Neural progenitor cell (in vitro differentiated cells): ENCODE results near the gene GPRC6A. TPM values are rescaled to one million over a fixed set of nuclear protein-coding genes. Genes with fewer than 3 reads are reported as not detected.

Experiments
- DNase-seq: peaks from one replicate; pipeline ENCODE4 v3.0.0-alpha.2; 2016; ENCODE audit warnings: low spot score
- H2AFZ ChIP-seq: fragments of 200-600 bp; sonication (generic); replicated peaks from 2 replicates; pipeline ENCODE4 v1.6.1; 2016; ENCODE audit warnings: antibody characterized with exemption
- H3F3A ChIP-seq: fragments of 200-600 bp; sonication (generic); 2 replicates; pipeline ENCODE4 v1.6.1; 2016; ENCODE audit warnings: antibody characterized with exemption, low read depth
- H3K27ac ChIP-seq: fragments of 200-600 bp; sonication (generic); 2 replicates; pipeline ENCODE4 v1.5.1; 2016; ENCODE audit warnings: mild to moderate bottlenecking
- H3K27me3 ChIP-seq: fragments of 200-600 bp; sonication (generic); 2 replicates; pipeline ENCODE4 v1.6.1; 2016; ENCODE audit warnings: mild to moderate bottlenecking, moderate library complexity
- H3K36me3 ChIP-seq: fragments of 200-600 bp; sonication (generic); 2 replicates; pipeline ENCODE4 v1.5.1; 2016
- H3K4me1 ChIP-seq: fragments of 200-600 bp; sonication (generic); 2 replicates; pipeline ENCODE4 v1.6.1; 2016; ENCODE audit warnings: mixed run types
- H3K4me2 ChIP-seq: fragments of 200-600 bp; sonication (generic); 2 replicates; pipeline ENCODE4 v1.6.1; 2016
- H3K4me3 ChIP-seq: fragments of 200-600 bp; sonication (generic); 2 replicates; pipeline ENCODE4 v1.5.1; 2016
- H3K79me2 ChIP-seq: fragments of 200-600 bp; sonication (generic); 2 replicates; pipeline ENCODE4 v1.6.1; 2016; ENCODE audit warnings: low read depth
- H3K9ac ChIP-seq: fragments of 200-600 bp; sonication (generic); 2 replicates; pipeline ENCODE4 v1.6.1; 2016
- H3K9me3 ChIP-seq: fragments of 200-600 bp; sonication (generic); 2 replicates; pipeline ENCODE4 v1.5.1; 2016; ENCODE audit warnings: low read depth
- H4K20me1 ChIP-seq: fragments of 200-600 bp; sonication (generic); 2 replicates; pipeline ENCODE4 v1.6.1; 2016; ENCODE audit warnings: low read depth
- H3K27ac Mint-ChIP-seq: 3 replicates; pipeline ENCODE4 v1.8.0; 2021; ENCODE audit warnings: mixed read lengths
- H3K27me3 Mint-ChIP-seq: 2 replicates; pipeline ENCODE4 v1.8.0; 2022; ENCODE audit warnings: low read depth, mild to moderate bottlenecking, inconsistent platforms, moderate library complexity, mixed read lengths; ENCODE audit not compliant: insufficient read depth
- H3K36me3 Mint-ChIP-seq: 3 replicates; pipeline ENCODE4 v1.8.0; 2021; ENCODE audit warnings: mixed read lengths
- H3K4me1 Mint-ChIP-seq: 3 replicates; pipeline ENCODE4 v1.8.0; 2021; ENCODE audit warnings: mixed read lengths
- H3K4me3 Mint-ChIP-seq: 3 replicates; pipeline ENCODE4 v1.8.0; 2021; ENCODE audit warnings: mild to moderate bottlenecking, moderate library complexity, mixed read lengths
- H3K9me3 Mint-ChIP-seq: 3 replicates; pipeline ENCODE4 v1.8.0; 2020; ENCODE audit warnings: mixed read lengths
- EZH2 ChIP-seq: fragments of 200-600 bp; sonication (generic); IDR thresholded peaks from 2 replicates; pipeline ENCODE4 v1.6.1; 2017; ENCODE audit warnings: antibody characterized with exemption, mild to moderate bottlenecking, moderate library complexity
- EZH2phosphoT487 ChIP-seq: fragments of 200-600 bp; sonication (generic); IDR thresholded peaks from 2 replicates; pipeline ENCODE4 v1.6.1; 2017; ENCODE audit warnings: antibody characterized with exemption
- total RNA-seq: library from RNA; depleted of rRNA; stranded (reverse); fragments of >200 nt; gene quantifications from 2 replicates; pipeline ENCODE4 v1.2.3, GENCODE V29; 2015; ENCODE audit warnings: low replicate concordance
- TF ChIP-seq, protein P1 (sequence below): fragments of 200-600 bp; sonication (generic); IDR thresholded peaks from 2 replicates; pipeline ENCODE4 v1.5.1; 2017; ENCODE audit warnings: antibody characterized with exemption, mild to moderate bottlenecking

The GPRC6A gene
- total RNA-seq, 1 donor from 2014 or later, result not detected

DNA sequence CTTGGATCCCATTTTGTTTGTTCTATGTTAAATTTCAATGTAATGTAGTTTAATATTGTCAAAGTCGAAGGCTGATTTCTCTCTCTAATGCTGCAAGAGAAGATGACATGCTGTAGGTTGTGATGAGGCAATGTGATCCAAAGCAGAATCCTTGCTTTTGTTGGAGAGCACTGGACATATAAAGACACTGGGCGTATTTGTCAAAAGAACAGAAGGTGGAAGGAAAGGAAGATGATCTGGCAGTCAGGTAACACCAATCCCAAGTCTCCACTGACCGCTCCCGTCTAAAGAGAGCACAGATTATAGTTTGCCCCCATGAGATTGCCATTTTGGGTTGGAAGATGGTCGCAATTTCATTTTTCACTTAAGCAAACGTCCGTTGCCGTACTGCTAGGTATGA lies 47.2 kb upstream of the GPRC6A start:
- H3K27me3 ChIP-seq, result peaks cover 81% of the 10 kb centered on the region
- no peak for DNase-seq
- peaks cover 8% of the 10 kb centered on the region for H3K4me1 ChIP-seq
- H4K20me1 ChIP-seq, result peaks cover 7% of the 10 kb centered on the region
- TF ChIP-seq EZH2 (no peak), EZH2phosphoT487 (peak; percentile 41)
- TF ChIP-seq, protein P1, sequence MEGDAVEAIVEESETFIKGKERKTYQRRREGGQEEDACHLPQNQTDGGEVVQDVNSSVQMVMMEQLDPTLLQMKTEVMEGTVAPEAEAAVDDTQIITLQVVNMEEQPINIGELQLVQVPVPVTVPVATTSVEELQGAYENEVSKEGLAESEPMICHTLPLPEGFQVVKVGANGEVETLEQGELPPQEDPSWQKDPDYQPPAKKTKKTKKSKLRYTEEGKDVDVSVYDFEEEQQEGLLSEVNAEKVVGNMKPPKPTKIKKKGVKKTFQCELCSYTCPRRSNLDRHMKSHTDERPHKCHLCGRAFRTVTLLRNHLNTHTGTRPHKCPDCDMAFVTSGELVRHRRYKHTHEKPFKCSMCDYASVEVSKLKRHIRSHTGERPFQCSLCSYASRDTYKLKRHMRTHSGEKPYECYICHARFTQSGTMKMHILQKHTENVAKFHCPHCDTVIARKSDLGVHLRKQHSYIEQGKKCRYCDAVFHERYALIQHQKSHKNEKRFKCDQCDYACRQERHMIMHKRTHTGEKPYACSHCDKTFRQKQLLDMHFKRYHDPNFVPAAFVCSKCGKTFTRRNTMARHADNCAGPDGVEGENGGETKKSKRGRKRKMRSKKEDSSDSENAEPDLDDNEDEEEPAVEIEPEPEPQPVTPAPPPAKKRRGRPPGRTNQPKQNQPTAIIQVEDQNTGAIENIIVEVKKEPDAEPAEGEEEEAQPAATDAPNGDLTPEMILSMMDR, result no peak
- peak overlapping the region; percentile 83 for H3K4me3 Mint-ChIP-seq
- peaks cover 40% of the 10 kb centered on the region for H3K27me3 Mint-ChIP-seq
- no peaks in the 10 kb centered on the region for H3K36me3 Mint-ChIP-seq
- H3K9ac ChIP-seq, result no peak overlapping the region
- no peaks in the 10 kb centered on the region for H3K79me2 ChIP-seq
- H3K4me1 Mint-ChIP-seq, result peaks cover 15% of the 10 kb centered on the region
- H3K27ac ChIP-seq, result no peak overlapping the region
- no peak overlapping the region for H3K27ac Mint-ChIP-seq
- H3K9me3 Mint-ChIP-seq, result peaks cover 9% of the 10 kb centered on the region
- peak overlapping the region; percentile 62 for H3K4me3 ChIP-seq
- no peaks in the 10 kb centered on the region for H3F3A ChIP-seq
- H3K4me2 ChIP-seq, result peak overlapping the region; percentile 100
- H3K36me3 ChIP-seq, result no peaks in the 10 kb centered on the region
- peak overlapping the region; percentile 84 for H2AFZ ChIP-seq
- H3K9me3 ChIP-seq, result no peaks in the 10 kb centered on the region

DNA sequence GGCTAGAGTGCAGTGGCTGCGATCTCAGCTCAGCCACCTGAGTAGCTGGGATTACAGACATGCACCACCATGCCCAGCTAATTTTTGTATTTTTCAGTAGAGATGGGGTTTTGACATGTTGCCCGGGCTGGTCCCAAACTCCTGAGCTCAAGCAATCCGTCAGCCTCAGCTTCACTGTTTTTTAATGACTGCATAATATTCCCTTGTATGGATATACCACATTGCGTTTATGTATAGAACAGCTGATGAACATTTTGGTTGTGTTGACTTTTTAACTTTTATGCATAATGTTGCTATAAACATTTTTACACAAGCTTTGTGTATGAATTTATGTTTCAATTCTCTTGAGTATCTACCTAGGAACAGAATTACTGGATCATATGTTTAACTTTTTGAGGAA lies 43.9 kb upstream of the GPRC6A start:
- Mint-ChIP-seq H3K9me3 (peaks cover 9% of the 10 kb centered on the region), H3K27ac (no peak overlapping the region), H3K27me3 (peaks cover 35% of the 10 kb centered on the region), H3K36me3 (no peaks in the 10 kb centered on the region), H3K4me3 (no peak overlapping the region), H3K4me1 (peaks cover 13% of the 10 kb centered on the region)
- Histone ChIP-seq H4K20me1 (peaks cover 6% of the 10 kb centered on the region), H3K4me2 (no peak overlapping the region), H2AFZ (no peak overlapping the region), H3K9ac (no peak overlapping the region), H3K36me3 (no peaks in the 10 kb centered on the region), H3K27ac (no peak overlapping the region), H3F3A (no peaks in the 10 kb centered on the region), H3K4me3 (no peak overlapping the region), H3K4me1 (peaks cover 6% of the 10 kb centered on the region), H3K27me3 (peaks cover 51% of the 10 kb centered on the region), H3K79me2 (no peaks in the 10 kb centered on the region), H3K9me3 (no peaks in the 10 kb centered on the region)
- TF ChIP-seq, protein P1, result no peak
- TF ChIP-seq EZH2, result no peak
- TF ChIP-seq EZH2phosphoT487, result no peak
- no peak for DNase-seq

DNA sequence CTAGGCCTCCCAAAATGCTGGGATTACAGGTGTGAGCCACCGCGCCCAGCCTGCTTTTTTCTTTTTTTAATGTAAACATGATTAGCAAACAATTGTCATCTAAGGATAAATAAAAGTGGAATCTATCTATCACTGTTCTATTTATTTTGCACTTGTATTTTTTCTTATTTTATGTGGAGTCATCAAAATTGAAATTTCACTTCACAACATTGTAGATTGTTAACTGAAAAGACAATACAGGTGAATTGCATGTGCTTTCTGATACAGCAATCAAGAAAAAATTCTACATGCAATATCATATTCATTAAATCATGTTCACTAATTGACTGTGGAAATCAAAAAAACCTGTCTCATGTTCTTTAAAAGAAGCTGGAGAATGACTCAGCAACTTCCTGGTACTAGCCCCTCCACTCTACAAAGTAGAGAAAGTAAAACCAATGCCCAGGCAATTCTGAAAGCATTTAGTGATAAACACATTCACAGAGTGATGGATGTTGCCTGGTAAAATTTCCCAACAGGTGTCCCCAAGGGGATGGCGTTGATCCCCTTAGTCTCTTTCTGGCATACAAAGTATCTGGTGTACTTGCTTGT lies 37.5 kb upstream of the GPRC6A start:
- Histone ChIP-seq H3K27me3 (no peaks in the 10 kb centered on the region), H3F3A (no peaks in the 10 kb centered on the region), H2AFZ (no peak overlapping the region), H3K4me2 (no peak overlapping the region), H3K9me3 (no peaks in the 10 kb centered on the region), H3K4me1 (no peaks in the 10 kb centered on the region), H3K9ac (no peak overlapping the region), H3K36me3 (no peaks in the 10 kb centered on the region), H3K27ac (no peak overlapping the region), H3K79me2 (no peaks in the 10 kb centered on the region), H3K4me3 (no peak overlapping the region), H4K20me1 (no peaks in the 10 kb centered on the region)
- DNase-seq, result no peak
- Mint-ChIP-seq H3K4me1 (no peaks in the 10 kb centered on the region), H3K27ac (no peak overlapping the region), H3K9me3 (no peaks in the 10 kb centered on the region), H3K27me3 (peaks cover 2% of the 10 kb centered on the region), H3K36me3 (no peaks in the 10 kb centered on the region), H3K4me3 (no peak overlapping the region)
- no peak for TF ChIP-seq EZH2phosphoT487
- TF ChIP-seq, protein P1, result no peak
- no peak for TF ChIP-seq EZH2
